MM.1S (cell line): ENCODE measurements around the gene CBY2.

Experiments
- CTCF ChIP-seq: fragments of 300-600 bp; sonication (generic); IDR thresholded peaks from 2 replicates; pipeline ENCODE4 v1.5.1; 2016; ENCODE audit warnings: antibody characterized with exemption, low read length, mixed read lengths
- EZH2 ChIP-seq: fragments of 300-600 bp; sonication (generic); optimal IDR thresholded peaks from 2 replicates; pipeline ENCODE3; 2017; ENCODE audit warnings: low read depth, mild to moderate bottlenecking, antibody characterized with exemption, low read length, mixed read lengths

- TF ChIP-seq CTCF: no peak
- TF ChIP-seq EZH2: no peak
These were observed 16.9 kb downstream of the CBY2 start for GRCh38 chr13:45718992-45719391.
